HG03039 (cell line): ENCODE data around the gene ARHGEF28.

ENCODE experiments used
- ATAC-seq: cut with Tn5 transposase; IDR thresholded peaks from one replicate; pipeline ENCODE4 v1.9.1; 2021; ENCODE audit warnings: mild to moderate bottlenecking, moderate library complexity; ENCODE audit not compliant: unreplicated experiment

The ARHGEF28 gene

DNA sequence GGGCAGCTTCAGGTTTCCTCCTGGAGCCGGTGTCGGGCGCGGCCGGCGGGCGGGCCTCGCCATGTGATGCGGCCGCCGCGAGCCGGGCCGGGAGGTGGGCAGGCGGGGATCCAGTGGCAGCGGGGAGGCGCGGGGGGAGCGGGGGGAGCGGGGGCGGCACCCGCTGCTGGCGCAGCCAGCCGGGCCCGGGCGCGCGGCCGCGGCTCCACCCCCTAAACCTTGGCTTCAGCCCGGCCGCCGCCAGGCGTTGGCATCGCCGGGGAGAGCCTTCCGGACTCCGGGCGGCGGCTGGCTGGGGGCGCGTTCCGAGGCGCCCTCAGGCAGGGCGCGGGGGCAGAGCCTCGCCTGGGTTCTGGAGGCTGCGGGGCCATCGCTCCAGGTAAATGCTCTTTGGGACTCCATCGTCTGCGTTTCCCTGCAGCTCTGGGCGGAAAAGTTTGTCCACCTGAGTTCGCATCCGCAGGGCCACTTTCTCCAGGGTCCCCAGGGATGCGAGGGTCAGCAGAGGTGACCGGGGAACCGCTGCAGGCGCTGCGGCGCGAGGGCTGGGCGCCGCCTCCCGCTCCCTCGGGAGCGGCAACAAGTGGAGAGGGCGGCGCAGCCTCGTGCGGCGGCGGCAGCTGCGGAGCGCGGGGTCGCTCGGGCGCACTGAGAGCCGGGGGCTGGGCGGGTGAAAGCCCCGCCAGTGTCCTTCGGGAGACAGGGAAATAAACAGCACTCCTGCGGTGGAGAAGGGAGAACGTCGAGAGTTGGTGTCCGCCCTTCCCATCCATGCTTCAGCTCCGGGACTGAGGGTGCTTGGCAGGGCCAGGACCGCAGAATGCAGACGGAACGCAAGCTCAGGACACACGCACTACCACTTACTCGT is at the start of gene ARHGEF28:
Gene ARHGEF28 (plus strand): TSS at position 253 of the 868 bp plus-strand sequence. CDS start 58,656 bp downstream, outside the sequence.
- peak; percentile 57 for ATAC-seq

GRCh38 chr5:73582285-73583145 is 43.5 kb upstream of the ARHGEF28 start:
- no peak for ATAC-seq

GRCh38 chr5:73587923-73588322 is 38.1 kb upstream of the ARHGEF28 start:
- no peak for ATAC-seq

DNA sequence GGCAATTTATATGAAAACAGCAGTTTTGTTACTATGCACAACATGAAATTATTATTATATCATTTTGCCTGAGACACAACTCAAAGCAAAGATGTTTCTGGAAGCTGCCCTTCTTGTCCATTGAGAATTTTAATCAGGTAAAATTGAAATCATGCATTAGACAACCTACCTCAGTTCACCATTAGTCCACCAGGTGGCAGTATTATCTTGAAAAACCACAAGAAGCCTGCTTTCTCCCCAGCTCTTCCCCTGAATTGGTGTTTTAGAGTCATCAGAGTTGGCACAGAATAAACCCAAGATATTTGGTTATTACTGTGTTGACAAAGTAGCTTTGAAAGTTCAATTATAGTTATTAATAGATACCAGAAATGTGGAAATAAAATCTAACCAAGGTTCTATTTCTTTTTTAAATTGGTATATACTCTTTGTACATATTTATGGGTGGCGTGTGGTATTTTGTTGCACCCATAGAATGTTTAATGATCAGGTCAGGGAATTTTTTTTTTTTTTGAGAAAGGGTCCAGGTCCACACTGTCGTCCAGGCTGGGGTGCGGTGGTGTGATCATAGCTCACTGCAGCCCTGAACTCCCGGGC is 34.8 kb upstream of the ARHGEF28 start:
- no peak for ATAC-seq

DNA sequence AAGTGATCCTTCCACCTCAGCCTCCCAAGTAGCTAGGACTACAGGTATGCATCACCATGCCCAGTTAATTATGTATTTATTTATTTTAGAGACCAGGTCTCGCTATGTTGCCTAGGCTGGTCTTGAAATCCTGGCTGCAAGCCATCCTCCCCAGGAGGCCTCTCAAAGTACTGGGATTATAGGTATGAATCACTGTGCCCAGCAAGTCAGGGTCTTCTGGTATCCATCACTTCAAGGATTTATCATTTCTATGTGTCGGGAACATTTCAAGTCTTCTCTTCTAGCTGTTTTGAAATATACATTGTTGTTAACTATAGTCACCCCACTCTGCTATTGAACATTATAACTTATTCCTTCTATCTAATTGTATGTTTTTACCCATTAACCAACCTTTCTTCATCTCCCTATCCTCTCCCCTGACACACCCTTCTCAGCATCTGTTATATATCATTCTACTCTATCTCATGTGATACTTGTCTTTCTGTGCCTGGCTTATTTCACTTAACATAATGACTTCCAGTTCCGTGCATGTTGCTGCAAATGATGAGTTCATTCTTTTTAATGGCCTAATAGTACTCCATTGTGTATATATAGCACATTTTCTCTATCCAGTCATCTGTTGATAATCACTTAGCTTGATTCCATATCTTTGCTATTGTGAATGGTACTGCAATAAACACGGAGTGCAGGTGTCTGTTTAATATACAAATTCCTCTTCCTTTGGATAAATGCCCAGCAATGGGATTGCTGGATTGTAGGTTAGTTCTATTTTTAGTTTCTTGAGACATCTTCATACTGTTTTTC is 34.1 kb upstream of the ARHGEF28 start:
- ATAC-seq, result no peak

- ATAC-seq, result no peak
These were observed 33.4 kb upstream of the ARHGEF28 start for GRCh38 chr5:73592551-73592950.

DNA sequence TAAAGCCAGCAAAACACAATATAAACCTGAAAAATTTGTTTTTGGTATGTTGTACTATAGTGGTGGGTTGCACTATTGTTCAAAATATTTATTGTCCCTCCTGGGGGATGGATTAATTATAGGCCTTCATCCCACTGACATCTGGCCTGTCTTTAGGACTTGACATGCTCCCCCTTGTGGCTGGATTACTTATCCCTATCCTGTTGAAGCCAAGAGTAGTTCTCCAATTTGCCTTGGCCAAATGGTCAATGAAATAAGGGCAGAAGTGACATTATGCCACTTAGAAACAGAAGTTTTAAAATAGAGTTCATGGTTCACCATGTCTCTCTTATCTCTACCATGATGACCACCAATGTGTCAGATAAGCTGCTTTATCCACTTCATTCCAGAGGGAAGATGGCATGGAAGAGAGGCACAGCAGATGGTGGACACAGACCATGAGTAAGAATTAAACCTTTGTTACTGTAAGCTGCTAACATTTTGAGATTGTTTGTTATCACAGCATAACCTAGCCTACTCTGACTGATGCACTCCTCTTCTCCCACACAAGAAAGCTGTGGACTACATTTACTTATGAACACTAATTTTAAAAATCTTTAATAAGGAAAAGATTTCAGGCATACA is 29.2 kb upstream of the ARHGEF28 start:
- ATAC-seq, result no peak

DNA sequence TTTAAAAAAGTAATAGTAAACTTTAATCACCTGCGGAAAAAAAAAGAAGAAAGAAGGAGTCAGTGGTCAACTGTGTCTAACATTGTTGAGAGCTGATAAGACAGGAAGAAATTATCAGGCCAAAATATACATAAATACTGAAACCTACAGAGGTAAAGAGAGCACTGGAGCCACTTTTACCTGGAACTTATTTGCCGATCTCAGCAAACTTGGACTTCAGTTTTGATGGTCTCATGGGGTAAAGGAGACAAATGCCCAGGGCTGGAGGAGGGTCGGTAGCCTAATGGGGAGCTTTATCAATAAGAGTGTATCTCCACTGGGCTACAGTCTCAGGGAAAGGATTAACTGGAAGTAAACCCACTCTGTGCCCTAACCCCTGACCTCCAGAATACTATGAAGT is 26.6 kb upstream of the ARHGEF28 start:
- ATAC-seq, result no peak

DNA sequence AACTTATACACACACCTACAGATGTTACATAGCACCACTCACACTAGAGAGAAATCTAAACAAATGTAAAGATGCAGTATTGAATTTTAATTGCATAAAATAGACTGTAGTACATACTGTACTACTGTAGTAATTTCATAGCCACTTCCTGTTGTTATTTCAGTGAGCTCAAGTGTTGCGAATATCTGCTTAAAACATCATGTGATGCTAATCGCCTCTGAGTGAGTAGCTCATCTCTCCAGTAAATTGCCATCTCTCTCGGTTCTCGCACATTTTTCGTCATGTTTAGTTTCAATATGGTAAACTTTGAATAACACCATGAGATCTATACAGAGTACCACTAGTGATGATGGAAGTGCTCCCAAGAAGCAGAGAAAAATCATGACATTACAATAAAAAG is 22.0 kb upstream of the ARHGEF28 start:
- no peak for ATAC-seq

DNA sequence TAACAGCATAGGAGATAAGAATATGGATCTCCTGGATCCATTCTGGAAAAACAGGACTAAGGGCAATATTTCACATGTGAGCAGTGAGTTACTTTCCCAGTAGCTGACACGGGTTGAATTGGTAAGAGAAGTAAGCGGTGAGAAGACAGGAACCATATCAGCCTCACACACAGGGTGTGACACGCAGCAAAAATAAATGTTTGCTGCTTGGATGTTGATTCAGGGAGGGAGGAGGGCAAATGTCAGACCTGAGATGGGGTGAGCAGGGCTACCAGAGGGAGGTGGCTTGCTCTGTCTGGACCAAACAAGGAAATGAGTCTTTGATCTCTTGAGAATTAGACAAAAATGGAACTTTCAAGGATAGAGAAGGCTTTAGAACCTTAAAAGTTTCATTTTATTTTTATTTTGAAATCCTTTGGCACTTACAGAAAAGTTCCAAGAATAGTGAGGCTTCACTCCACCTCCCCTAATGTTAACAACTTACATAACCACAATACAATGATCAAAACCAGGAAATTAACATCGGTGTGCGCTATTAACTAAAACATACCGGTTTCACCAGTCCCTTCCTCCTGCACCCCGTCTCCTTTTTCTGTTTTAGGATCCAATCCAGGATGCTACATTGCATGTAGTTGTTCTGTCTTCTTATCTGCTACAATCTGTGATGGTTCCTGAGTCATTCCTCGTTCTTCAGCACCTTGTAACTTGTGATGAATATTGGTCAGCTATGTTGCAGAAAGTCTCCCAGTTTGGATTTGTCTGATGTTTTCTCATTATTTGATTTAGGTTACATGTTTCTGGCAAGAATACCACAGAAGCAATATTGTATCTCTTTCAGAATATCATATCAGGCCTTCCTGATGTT is 20.5 kb upstream of the ARHGEF28 start:
- no peak for ATAC-seq

- no peak for ATAC-seq
These were observed 19.7 kb upstream of the ARHGEF28 start for GRCh38 chr5:73606206-73606753.

- ATAC-seq, result no peak
These were observed 18.8 kb upstream of the ARHGEF28 start for GRCh38 chr5:73607228-73607627.

DNA sequence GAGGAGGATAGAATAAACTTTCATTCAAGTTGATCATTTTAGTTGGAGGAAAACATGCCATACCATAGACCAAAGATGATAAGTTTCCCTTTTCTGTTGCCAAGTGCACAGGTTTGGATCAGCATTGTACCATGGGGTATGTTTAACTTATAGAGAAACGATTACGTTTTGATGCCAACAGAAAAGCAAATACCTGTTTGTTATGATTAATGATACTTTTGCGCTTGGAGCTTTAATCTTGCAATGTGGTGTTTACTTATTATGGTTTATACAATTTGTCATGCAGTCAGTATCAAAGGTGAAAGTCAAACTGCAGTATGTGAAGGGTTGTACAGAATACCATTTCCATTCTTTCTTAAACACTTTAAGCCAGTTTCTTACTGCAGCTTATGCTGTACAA is 13.2 kb upstream of the ARHGEF28 start:
- no peak for ATAC-seq

- no peak for ATAC-seq
These were observed 10.9 kb upstream of the ARHGEF28 start for GRCh38 chr5:73615085-73615484.

DNA sequence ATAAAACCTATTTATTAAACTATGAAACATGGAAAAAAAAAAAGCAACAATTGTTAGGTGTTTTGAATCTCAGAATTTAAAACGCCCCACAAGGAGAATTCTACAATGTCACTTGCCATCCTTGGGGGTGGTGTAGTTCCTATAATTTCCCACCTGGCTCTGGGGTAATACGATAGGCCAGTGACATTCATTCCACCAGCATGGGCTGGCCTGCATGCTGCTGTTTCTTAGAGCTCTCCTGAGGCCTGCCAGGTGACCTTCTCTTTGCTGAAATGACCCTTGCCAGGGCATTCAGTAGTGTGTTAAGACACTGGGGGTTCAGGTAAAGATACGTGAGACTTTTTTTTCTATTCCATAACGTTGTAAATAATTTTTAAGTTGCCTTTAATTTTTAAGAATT is 10.0 kb upstream of the ARHGEF28 start:
- no peak for ATAC-seq

GRCh38 chr5:73617510-73618279 is 8.3 kb upstream of the ARHGEF28 start:
- no peak for ATAC-seq

GRCh38 chr5:73619606-73620333 is 6.2 kb upstream of the ARHGEF28 start:
- no peak for ATAC-seq

DNA sequence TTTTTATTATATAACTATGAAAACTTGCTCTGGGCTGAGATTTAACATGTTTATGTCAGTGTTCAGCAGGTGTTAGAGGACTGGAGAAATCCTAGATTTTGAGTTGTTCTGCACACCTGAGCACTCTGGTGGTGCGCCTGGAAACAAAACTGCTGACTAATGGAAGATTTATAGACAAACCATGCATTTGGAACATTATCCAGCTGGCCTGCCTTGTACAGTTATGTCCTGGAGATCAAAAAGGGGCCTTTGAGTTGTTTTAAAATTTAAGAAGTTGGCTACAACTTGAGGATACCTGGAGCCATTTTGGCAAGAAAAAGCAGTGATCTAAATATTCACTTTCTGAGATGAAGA is 5.7 kb upstream of the ARHGEF28 start:
- ATAC-seq, result no peak
